Pancreas (tissue), 10 donors: ENCODE results near the gene RBMS3. TPM values are rescaled to one million over a fixed set of nuclear protein-coding genes. Genes with fewer than 3 reads are reported as not detected.

ENCODE experiments used
- ATAC-seq, 4 donors: fragments of 200-7000 bp; cut with Tn5 transposase; one replicate each; pipeline versions ENCODE4 v1.8.0 to v1.9.1; 2020; ENCODE audit warnings: mild to moderate bottlenecking in 4 of 4, moderate library complexity in 4 of 4
- DNase-seq, 6 donors: peaks; one replicate each; pipeline ENCODE4 v3.0.0-alpha.2; 2020
- FAIRE-seq: peaks from 2 replicates; lab custom pipeline; 2012; peaks lifted over from hg19 to GRCh38; lab: Jason Lieb, UNC
- H3K27ac ChIP-seq, 4 donors: fragments of 200-600 bp; sonication (generic); 1 replicate in 3 of 4; 2 replicates in 1 of 4; pipeline versions ENCODE4 v1.5.0 to v1.8.0; 2020
- H3K27me3 ChIP-seq, 4 donors: fragments of 200-600 bp; one replicate each; pipeline ENCODE4 v1.8.0; 2021
- H3K36me3 ChIP-seq, 3 donors: fragments of 200-600 bp; sonication (generic) in 1 of 3; one replicate each; pipeline versions ENCODE4 v1.5.0 to v1.8.0; 2020 to 2021
- H3K4me1 ChIP-seq, 3 donors: fragments of 200-600 bp; one replicate each; pipeline ENCODE4 v1.8.0; 2021
- H3K4me3 ChIP-seq, 4 donors: fragments of 200-600 bp; sonication (generic) in 2 of 4; one replicate each; pipeline versions ENCODE4 v1.5.0 to v1.8.0; 2020 to 2021
- H3K9me3 ChIP-seq, 4 donors: fragments of 200-600 bp; one replicate each; pipeline ENCODE4 v1.8.0; 2021
- WGBS, 2 donors: extraction: QIAGEN DNeasy Blood & Tissue Kit; methylation state at CpG; one replicate each; pipeline ENCODE4 v1.1.7; 2013; 5-methylcytosine and 5-hydroxymethylcytosine counted together
- intact Hi-C, 3 donors: fragments of 100-400 bp; cut with DNase I; formaldehyde crosslinking; loops; one replicate each; pipeline versions ENCODE4 v1.11.1 to v1.14.2; 2022
- polyA plus RNA-seq, 2 donors: library from polyadenylated mRNA; stranded (reverse); fragments of 200-250 nt; gene quantifications; one replicate each; pipeline ENCODE4 v1.2.3, GENCODE V29; 2013
- total RNA-seq, 6 donors: library from RNA; stranded (reverse); fragmentation: NEBNext Ultra II Directional in 4 of 6; extraction: Animal tissue kit (Norgen Biotek cat#: 25700) in 4 of 6; gene quantifications; one replicate each; pipeline versions ENCODE4 v1.2.1 to v1.2.4, GENCODE V29; 2021 to 2023
- TF ChIP-seq, protein P1 (sequence below), 4 donors: fragments of 200-600 bp; sonication (generic) in 3 of 4; IDR thresholded peaks; one replicate each; pipeline versions ENCODE4 v1.5.0 to v1.8.0; 2021; ENCODE audit warnings: antibody characterized with exemption in 4 of 4
- donor health status: healthy with polysubstance abuse.
- donor health status: DM: no; HTN: no; CAD: no; lungs with moderate emphysema.
- donor health status: DM: no; HTN: no; CAD: no.
- donor health status: control.
- donor health status: control.
- donor health status: Bipolar disorder and iron deficiency.
- donor health status: DM: yes; HTN: yes; CAD: no.
- donor health status: DM: no; HTN: no; CAD: no.
- donor health status: DM: no; HTN: no; CAD: no.
- donor health status: DM: yes; HTN: yes; CAD: no.

Gene RBMS3
- total and polyA plus RNA-seq, 8 donors, result 4.0 to 10.0 (median 6.6) TPM

DNA sequence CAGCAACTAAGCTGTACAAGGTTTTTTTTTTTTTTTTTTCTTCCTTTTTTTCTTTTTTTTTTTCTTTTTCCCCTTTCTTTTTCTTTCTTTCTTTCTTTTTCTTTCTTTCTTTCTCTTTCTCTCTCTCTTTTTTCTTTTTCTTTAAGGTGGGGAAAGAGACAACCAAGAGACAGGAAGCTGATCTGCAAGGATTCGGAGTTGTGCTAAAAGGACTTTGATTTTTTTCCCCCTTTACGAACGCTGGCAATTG is 148 bp downstream of the RBMS3 start:
- 6 to 14% methylated on average over 3 of the region's 3 CpGs for WGBS, 2 donors
- peak overlapping the region in 3 of 4 donors; percentile 20 to 41 (median 27) for H3K4me3 ChIP-seq
- DNase-seq (no peak), FAIRE-seq (no peak), ATAC-seq (no peak)
- H3K36me3 ChIP-seq, result no peaks in the 10 kb centered on the region
- H3K27ac ChIP-seq, result peak overlapping the region in 3 of 4 donors; percentile 19 to 67 (median 52)
- H3K4me1 ChIP-seq, result peaks cover 0 to 2% (median under 1%) of the 10 kb centered on the region in 3 donors
- peaks cover 0 to 8% (median 0%) of the 10 kb centered on the region in 4 donors for H3K27me3 ChIP-seq
- intact Hi-C loops, result no loop called here
- TF ChIP-seq, protein P1, sequence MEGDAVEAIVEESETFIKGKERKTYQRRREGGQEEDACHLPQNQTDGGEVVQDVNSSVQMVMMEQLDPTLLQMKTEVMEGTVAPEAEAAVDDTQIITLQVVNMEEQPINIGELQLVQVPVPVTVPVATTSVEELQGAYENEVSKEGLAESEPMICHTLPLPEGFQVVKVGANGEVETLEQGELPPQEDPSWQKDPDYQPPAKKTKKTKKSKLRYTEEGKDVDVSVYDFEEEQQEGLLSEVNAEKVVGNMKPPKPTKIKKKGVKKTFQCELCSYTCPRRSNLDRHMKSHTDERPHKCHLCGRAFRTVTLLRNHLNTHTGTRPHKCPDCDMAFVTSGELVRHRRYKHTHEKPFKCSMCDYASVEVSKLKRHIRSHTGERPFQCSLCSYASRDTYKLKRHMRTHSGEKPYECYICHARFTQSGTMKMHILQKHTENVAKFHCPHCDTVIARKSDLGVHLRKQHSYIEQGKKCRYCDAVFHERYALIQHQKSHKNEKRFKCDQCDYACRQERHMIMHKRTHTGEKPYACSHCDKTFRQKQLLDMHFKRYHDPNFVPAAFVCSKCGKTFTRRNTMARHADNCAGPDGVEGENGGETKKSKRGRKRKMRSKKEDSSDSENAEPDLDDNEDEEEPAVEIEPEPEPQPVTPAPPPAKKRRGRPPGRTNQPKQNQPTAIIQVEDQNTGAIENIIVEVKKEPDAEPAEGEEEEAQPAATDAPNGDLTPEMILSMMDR (IDR thresholded peaks at IDR 0.05), result no peak
- H3K9me3 ChIP-seq, result no peaks in the 10 kb centered on the region

DNA sequence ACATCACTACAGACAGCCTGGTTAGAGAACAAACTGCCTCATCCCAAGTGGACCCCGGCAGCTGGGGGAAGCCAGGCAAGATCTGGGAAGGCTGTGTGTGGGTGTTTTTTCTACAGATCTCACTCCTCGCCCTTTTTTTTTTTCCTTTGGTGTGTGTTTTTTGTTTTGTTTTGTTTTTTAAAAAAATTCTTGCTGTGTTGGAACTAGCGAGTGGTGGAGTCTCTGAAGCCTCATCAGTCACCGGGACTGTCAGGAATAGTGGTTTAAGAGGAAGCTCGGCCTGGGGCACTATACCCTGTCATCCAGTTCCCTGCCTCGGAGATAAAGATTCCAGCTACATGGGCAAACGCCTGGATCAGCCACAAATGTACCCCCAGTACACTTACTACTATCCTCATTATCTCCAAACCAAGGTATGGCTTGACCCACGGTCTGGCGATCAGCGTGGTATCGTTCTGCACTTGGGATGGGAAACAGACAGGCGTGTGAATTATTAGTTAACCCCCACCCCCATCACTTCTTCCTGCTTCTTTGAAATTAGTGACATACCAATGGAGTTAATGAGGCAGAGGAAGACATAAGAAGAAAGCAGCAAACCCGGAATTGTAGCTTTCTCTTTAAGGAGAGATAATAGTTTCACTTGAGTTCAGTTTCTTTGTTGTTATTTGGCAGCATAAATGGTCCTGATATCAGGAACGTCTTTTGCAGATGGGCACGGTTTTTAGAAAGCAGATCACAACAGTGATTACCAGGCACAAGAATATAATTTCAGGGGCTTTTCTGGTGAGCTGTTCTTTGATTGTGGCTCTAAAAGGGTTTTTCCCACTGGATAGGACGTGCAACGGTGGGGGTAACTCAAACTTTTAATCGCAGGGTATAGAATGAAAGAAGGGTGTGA is 722 bp downstream of the RBMS3 start:
- ATAC-seq, result peak in 3 of 4 donors; percentile 37 to 49 (median 39)
- TF ChIP-seq, protein P1 (IDR thresholded peaks at IDR 0.05), result no peak
- no peak for FAIRE-seq
- H3K36me3 ChIP-seq, result no peaks in the 10 kb centered on the region
- no peaks in the 10 kb centered on the region for H3K9me3 ChIP-seq
- peak overlapping the region; percentile 6 to 41 (median 24) for H3K4me3 ChIP-seq
- 13 to 15% methylated on average over 18 of the region's 18 CpGs for WGBS, 2 donors
- H3K4me1 ChIP-seq, result peaks cover 0 to 7% (median 3%) of the 10 kb centered on the region in 3 donors
- H3K27ac ChIP-seq, result peak overlapping the region in 3 of 4 donors; percentile 19 to 67 (median 52)
- peaks cover 0 to 11% (median 0%) of the 10 kb centered on the region in 4 donors for H3K27me3 ChIP-seq
- intact Hi-C loops, result no loop called here
- no peak for DNase-seq

DNA sequence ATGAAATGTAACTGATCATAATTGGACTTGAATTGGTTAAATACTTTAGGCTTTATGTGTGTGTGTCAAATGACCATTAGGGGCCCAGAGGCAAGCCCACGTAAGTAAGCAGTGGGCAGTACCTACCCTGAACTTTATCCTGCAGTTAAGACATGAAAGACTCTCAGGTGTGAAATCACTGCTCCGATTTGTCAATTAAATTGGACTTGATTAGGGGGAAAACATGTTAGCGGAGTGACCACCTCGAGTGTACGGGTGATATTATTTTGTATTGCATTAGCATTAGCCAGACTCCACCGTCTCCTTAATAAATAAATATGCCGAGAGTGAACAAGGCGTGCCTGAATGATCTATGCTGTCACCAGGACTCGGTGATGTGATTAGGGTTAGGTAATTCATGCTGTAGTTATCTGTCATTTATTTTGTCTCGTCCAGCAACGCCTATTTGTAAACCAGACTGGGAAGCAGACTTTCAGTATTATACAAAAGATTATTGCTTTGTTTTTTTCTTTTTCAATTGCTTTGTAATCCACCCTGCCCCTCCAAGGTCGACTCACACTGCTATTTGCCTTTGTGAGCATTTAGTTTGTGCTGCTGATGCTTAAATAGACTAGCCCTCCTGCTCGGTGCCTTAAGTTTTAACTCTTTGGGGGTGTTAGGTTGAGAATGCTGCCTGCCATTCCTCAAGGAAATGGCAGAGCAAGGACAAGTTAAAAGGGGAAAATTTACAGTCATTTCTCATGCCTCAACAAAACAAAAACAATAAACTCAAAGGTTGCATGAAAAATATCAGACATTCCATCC is 1.8 kb downstream of the RBMS3 start:
- Histone ChIP-seq H3K27ac (peak overlapping the region in 2 of 4 donors; percentile 48 to 52), H3K9me3 (no peaks in the 10 kb centered on the region), H3K36me3 (no peaks in the 10 kb centered on the region), H3K4me1 (peaks cover 0 to 12% (median 3%) of the 10 kb centered on the region in 3 donors), H3K27me3 (peaks cover 0 to 11% (median 0%) of the 10 kb centered on the region in 4 donors), H3K4me3 (peak overlapping the region in 3 of 4 donors; percentile 20 to 41 (median 27))
- intact Hi-C loops, result no loop called here
- 16 to 22% methylated on average over 13 of the region's 13 CpGs for WGBS, 2 donors
- FAIRE-seq, result no peak
- TF ChIP-seq, protein P1 (IDR thresholded peaks at IDR 0.05), result no peak
- DNase-seq, result no peak
- ATAC-seq, result peak in 1 of 4 donors; percentile 6

DNA sequence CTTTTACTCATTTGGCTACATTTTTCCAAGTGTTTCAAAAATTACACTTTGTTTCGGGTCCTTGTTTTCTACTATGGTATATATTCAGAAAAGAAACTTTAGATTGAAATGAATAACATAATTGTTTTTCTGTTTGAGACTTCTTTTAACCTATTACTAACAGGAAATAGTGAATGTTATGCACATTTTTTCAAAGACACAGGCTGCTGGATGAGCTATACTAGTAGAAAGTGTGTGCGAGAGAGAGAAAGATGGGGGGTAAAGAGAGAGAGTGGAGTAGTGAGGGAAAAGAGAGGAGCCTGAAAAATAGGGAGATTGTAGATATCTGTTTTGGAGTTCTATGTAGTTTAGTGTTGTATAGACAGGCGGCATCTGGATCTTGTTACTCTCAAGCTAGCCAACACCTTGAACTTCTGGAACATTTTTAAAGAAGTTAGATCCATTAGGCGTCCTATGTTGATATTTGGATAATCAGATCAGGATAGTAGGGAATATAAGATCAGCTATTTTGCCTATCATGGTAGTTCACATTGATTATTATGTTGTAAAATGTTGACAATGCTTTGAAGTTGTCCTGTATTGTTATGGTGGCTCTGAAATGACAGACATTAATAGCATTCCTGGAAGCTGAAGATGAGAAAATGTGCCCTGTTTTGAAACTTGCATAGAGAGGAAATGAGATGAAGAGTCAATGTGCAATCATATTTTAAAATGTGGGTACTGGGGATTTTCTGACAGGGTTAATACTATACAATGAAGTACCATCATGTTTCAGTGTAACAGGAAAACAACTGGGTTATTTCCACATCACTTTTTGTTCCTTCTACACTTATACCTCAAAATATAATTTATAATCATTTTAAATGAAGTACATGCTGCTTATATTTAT is 2.6 kb downstream of the RBMS3 start:
- Histone ChIP-seq H3K9me3 (no peaks in the 10 kb centered on the region), H3K27me3 (peaks cover 0 to 11% (median 0%) of the 10 kb centered on the region in 4 donors), H3K27ac (peak overlapping the region in 2 of 4 donors; percentile 48 to 52), H3K4me1 (peaks cover 0 to 12% (median 3%) of the 10 kb centered on the region in 3 donors), H3K4me3 (peak overlapping the region in 2 of 4 donors; percentile 27 to 41), H3K36me3 (no peaks in the 10 kb centered on the region)
- FAIRE-seq, result no peak
- TF ChIP-seq, protein P1 (IDR thresholded peaks at IDR 0.05), result no peak
- intact Hi-C loops, result no loop called here
- 47 to 60% methylated on average over 4 of the region's 4 CpGs for WGBS, 2 donors
- ATAC-seq, result no peak
- DNase-seq, result no peak
